SU-DHL-6 (cell line): ENCODE results near the gene LAMTOR5.

Source experiments
- CTCF ChIP-seq: fragments of 200-600 bp; sonication (generic); IDR thresholded peaks from one replicate; pipeline ENCODE4 v1.5.1; 2017; ENCODE audit warnings: antibody characterized with exemption, mild to moderate bottlenecking, low read length, moderate library complexity; ENCODE audit not compliant: insufficient read depth, poor library complexity, severe bottlenecking
- EZH2phosphoT487 ChIP-seq: fragments of 200-600 bp; sonication (generic), shearing (Covaris generic); conservative IDR thresholded peaks from 2 replicates; pipeline ENCODE4 v1.6.1; 2018; ENCODE audit warnings: mild to moderate bottlenecking, antibody characterized with exemption, low read length, moderate library complexity, mixed read lengths

GRCh38 chr1:110453829-110454228 is 46.3 kb upstream of the LAMTOR5 start:
- TF ChIP-seq CTCF (no peak), EZH2phosphoT487 (no peak)
